ENCODE data around the gene MEG3.

MEG3 gene

GRCh38 chr14:100895411-100895810 is 69.5 kb downstream of the MEG3 start:
- DNase-seq (ENCODE audit: low spot score) = no peak

GRCh38 chr14:100896369-100897060 is 70.6 kb downstream of the MEG3 start:
- no peak for DNase-seq (ENCODE audit: low spot score)

GRCh38 chr14:100898465-100898864 is 72.5 kb downstream of the MEG3 start:
- no peak for DNase-seq (ENCODE audit: low spot score)

DNA sequence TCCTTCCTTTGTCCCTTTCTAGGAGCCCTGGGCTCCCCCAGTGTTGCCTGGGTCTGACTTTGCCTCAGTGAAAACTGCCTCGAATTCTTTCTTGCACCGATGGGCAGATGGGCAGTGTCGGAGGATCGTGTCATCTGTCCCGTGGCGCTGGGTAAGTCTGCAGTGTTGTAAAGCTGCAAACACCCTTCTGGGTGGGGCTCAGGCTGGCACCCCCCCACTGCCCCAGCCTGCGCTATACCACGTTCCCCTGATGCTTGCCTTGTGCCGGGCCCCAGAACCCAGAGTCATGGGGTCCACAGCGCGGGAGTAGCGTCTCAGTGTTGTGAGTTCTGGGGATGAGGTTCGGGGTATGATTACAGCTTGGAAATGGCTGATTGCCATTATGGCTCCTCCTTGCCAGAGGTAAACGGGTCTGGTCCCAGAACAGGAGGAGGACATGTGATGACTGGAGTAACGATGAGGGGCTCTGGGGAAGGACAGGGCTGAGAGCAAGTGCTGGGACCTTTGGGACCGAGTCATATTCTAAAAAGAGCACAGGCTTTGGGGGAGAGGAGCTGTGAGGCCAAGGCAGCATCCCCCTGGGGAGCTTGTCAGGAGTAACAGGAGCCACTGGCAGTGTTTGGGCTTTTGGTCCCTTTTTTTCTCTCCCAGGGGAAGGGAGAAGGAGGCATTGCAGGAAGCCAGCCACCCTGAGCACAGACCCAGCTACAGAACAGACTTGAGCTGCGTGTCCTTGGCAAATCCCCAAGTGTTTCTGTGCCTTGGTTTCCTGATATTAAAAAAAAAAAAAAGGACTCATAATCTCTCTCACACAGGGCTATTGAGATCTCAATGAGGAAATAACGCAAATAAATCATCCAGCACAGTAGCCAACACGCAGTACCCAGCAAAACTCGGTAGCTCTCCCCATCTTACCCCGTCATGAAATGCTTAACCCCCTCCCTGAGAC is 73.3 kb downstream of the MEG3 start:
- no peak for DNase-seq (ENCODE audit: low spot score)

GRCh38 chr14:100899884-100900771 is 74.2 kb downstream of the MEG3 start:
- DNase-seq (ENCODE audit: low spot score) = no peak

DNA sequence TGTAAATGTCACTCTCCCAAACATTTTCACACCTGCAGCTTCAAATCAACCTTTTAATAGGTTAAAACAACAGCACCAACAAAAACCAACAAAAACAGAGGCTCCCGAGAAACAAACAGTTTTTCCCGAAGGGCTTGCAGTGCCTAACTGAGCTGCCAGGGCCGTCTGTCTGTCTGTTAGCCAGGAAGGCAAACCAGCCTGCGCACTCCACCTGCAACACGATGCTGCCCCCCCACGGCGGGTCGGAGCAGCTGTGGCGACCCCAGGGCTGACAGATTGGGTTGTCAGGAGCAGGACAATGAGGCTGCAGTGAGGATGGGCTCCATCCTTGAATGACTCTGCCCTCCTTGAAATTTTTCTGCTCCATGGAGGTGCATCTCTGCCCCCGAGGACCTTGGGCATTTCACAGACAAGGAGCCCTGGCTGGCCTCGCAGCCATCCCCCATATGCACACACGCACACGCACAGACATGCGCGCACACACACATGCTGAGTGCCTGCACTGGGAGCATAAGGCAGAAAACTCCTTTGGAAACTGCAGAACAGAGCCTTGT is 75.0 kb downstream of the MEG3 start:
- no peak for DNase-seq (ENCODE audit: low spot score)

GRCh38 chr14:100901391-100902183 is 75.7 kb downstream of the MEG3 start:
- no peak for DNase-seq (ENCODE audit: low spot score)

DNA sequence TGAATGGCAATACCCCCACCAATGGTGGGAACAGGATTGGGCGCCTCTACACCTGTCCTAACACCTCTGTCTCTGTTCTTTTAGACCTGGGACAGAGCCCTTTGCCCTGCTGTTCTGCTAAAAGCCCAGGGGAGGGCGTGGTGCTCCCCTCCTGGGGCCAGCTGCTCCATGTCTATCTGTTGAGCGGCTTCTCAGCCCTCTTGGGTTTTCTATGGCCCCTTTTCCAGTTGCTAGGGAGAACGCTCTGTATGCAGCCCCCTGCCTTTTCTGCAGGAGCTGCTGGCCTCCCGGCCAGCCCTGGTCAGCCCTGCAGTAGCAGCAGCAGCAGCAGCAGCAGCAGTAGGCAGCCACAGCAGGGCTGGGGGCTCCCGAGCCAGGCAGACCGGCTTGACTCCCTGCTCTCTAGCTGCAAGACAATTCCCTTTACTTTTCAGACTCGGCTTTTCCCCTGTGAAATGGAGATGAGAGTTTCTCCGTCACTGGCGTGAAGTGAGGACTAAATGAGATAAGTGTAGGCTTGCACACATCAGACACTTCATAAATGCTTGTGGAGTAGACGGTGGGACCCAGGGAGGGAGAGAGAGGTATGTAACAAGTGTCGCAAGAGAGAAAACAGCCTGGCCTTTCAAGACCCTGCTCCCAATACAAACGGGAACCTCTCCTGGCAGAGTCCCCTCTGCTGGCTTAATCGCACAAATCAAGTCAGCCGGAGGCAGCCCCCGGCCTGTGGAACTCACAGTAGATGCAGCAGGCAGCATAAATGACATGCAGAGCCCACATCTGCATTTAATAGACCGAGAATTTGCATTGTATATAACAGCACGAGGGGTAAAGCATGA is 76.6 kb downstream of the MEG3 start:
- DNase-seq (ENCODE audit: low spot score) = no peak

DNA sequence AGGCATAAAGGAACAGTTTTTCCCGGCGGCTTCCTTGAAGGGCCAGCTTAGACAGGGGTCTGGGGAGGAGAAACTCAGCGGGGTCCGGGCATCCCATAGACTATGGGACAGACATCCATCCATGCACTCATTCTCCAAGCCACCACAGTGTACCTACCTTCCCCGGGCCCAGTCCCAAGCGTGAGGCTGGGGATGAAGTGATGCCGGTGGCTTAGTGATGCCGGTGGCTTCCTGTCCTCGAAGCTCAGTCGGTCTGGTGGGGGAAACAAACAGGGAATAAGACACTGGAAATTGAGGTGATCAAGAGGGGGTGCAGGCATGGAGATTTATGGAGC is 77.2 kb downstream of the MEG3 start:
- DNase-seq (ENCODE audit: low spot score) = no peak

DNA sequence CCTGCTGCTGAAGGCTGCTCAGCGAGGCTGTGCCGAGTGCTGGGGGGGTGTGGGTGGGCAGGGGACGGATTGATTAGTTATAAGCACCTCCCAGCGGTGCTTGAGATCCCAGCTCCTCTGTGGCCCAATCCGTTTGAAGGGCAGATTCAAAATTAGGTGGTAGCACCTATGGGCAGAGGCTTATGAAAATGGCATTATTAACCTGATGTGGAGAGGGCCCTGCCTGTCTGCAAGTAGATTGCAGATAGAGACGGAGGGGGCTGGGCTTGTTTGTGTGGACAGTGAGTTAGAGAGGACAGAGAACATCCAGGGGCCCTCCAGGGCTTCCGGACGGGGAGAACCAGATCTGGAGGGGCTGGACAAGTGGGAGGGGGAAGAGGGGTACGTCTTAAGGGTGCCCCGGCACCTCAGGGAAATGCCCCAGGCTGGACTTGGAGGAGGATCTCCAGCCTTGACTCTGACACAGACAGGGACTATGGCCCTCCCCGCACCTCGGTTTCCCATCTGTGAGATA is 77.8 kb downstream of the MEG3 start, which contains the start of gene RTL1:
RTL1 (minus strand) TSS at position 51 of the 514 bp plus-strand sequence. CDS start 18,934 bp downstream, outside the sequence.
- no peak for DNase-seq (ENCODE audit: low spot score)

DNA sequence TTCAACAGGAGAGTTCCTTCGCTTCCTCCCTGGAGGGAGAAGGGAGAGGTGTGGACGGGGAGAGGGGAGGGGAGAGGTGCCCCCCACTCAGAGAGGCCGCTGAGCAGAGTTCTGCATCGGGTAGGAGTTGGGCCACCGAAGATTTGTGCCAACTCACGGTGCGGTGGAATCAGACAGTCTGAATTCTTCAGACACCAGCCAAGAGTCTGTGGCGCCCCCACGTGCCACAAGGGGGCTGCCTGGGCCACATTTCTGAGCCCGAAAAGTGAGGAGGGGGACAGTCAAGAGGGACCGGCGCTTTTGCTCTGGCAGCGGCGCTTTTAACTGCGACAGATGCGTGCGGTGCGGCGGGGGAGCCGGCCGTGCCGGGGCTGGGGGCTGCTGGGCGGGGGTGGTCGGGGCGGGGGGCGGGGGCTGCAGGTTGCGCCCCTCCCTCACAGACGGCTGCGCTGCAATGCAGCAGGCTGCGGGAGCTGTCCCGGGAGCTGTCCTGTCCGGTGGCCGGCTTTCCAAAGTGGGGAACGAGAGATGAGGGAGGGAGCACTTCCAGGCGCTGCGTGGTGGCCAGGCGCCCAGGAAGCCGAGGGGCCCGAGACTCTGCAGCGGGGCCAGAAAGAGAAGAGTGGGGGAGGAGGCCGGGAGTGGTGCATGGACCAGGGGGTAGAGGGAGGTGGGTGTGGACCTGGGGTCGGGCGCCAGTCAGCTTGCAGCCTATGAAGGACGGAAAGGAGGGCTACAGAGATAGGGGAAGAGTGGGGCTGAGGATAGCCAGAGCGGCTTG is 78.6 kb downstream of the MEG3 start:
- DNase-seq (ENCODE audit: low spot score) = no peak

GRCh38 chr14:100905166-100905565 is 79.2 kb downstream of the MEG3 start:
- no peak for DNase-seq (ENCODE audit: low spot score)

GRCh38 chr14:100906420-100906819 is 80.5 kb downstream of the MEG3 start:
- DNase-seq (ENCODE audit: low spot score) = no peak

GRCh38 chr14:100907240-100907639 is 81.3 kb downstream of the MEG3 start:
- no peak for DNase-seq (ENCODE audit: low spot score)

DNA sequence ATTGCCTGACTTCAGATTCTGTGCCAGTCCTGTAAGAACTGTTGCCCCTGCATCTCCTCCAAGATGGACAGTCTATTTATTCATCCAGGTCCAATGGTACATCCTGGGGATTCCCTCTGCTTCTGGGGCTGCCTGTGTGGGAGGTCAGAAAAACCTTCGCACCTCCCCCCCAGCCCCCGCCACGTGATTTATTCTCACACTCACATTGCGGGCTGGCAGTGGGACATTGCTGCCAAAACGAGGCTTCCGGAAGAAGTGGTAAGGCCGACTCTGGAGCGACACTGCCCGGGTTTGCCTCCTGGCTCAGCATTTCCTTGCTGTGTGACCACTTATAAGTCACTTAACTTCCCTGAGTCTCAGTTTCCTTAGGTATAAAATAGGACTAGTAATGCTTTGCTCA is 83.5 kb downstream of the MEG3 start:
- no peak for DNase-seq (ENCODE audit: low spot score)
